ENCODE data around the gene PRR33.

GRCh38 chr11:1893581-1894359 lies 2.1 kb upstream of the PRR33 start:
- TF ChIP-seq CTCF (conservative IDR thresholded peaks at IDR 0.05) (no peak), ZFX (IDR thresholded peaks at IDR 0.05) (no peak)
